ENCODE measurements around the gene RAB40AL. TPM values are rescaled to one million over a fixed set of nuclear protein-coding genes. Genes with fewer than 3 reads are reported as not detected.

RAB40AL gene
- total RNA-seq, 2 experiments from 2014 or later = not detected

DNA sequence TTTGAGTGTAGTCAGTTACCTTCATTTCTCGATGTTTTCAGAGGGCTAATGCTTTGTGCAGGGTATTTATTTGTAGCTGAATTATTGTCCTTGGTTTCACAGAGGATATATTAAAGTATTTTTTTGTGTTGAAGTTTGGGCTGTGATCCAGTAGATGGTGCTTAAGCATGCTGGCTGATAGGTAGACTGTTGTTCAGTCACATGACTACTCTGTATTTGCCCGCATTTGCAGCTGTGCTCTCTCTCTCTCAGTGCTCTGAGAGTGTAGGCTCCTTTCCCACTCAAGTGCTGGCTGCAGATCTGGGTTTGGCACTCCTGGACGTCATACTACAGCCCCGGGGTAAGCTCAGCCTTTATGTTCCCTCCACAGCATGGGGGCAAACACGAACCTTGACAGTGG lies 21.7 kb downstream of the RAB40AL start:
- no peak overlapping the region for H3K4me3 ChIP-seq (ENCODE audit: low read length)
- H3K9me3 ChIP-seq (ENCODE audit: control insufficient read depth in 1 of 2, insufficient read depth in 1 of 2, low read length in 2 of 2) = no peaks in the 10 kb centered on the region
- POLR2A ChIA-PET = no interaction called here
- no peaks in the 10 kb centered on the region for H3K36me3 ChIP-seq (ENCODE audit: insufficient read depth, low read length)
- no peak overlapping the region for H3K27ac Mint-ChIP-seq
- no peaks in the 10 kb centered on the region for H3K4me1 Mint-ChIP-seq (ENCODE audit: low read depth)
- H3K27me3 Mint-ChIP-seq = no peaks in the 10 kb centered on the region
- TF ChIP-seq, protein P1, sequence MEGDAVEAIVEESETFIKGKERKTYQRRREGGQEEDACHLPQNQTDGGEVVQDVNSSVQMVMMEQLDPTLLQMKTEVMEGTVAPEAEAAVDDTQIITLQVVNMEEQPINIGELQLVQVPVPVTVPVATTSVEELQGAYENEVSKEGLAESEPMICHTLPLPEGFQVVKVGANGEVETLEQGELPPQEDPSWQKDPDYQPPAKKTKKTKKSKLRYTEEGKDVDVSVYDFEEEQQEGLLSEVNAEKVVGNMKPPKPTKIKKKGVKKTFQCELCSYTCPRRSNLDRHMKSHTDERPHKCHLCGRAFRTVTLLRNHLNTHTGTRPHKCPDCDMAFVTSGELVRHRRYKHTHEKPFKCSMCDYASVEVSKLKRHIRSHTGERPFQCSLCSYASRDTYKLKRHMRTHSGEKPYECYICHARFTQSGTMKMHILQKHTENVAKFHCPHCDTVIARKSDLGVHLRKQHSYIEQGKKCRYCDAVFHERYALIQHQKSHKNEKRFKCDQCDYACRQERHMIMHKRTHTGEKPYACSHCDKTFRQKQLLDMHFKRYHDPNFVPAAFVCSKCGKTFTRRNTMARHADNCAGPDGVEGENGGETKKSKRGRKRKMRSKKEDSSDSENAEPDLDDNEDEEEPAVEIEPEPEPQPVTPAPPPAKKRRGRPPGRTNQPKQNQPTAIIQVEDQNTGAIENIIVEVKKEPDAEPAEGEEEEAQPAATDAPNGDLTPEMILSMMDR (IDR thresholded peaks at IDR 0.05) = no peak
- intact Hi-C loops (cut with DNase I, micrococcal nuclease) = no loop called here
- CTCF ChIA-PET = no interaction called here
- H3K4me3 Mint-ChIP-seq = no peak overlapping the region
- H3K27me3 ChIP-seq (ENCODE audit: control insufficient read depth in 1 of 2, insufficient read depth in 2 of 2, low read length in 2 of 2) = no peaks in the 10 kb centered on the region
- no peaks in the 10 kb centered on the region for H3K36me3 Mint-ChIP-seq (ENCODE audit: low read depth)
- no peak overlapping the region for H3K27ac ChIP-seq (ENCODE audit: low read depth in 1 of 2, low read length in 2 of 2)
- H3K4me1 ChIP-seq (ENCODE audit: insufficient read depth, low read length) = no peaks in the 10 kb centered on the region
- no peak for ATAC-seq (ENCODE audit: poor library complexity)
- H3K9me3 Mint-ChIP-seq = no peaks in the 10 kb centered on the region
- no peak for DNase-seq

DNA sequence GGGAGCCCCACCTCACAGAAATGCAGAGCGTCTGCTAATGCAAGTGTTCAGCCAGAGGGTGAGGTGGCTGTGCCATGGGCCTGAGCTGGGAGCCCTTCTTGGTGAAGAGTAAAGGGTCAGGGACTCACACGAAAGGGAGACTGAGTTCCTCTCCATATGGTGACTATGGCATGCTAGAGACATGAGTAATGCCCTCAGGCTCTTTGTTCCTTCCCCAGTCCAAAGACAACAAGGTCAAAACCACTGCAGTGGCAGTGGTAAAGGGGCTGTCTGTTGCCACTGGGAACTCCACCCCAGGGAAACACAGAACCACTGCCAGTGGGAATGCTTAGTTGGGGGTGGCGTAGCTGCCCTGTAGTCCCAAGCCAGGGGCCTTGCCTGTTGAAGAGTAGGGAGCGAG lies 22.4 kb downstream of the RAB40AL start:
- no peaks in the 10 kb centered on the region for H3K9me3 ChIP-seq (ENCODE audit: control insufficient read depth in 1 of 2, insufficient read depth in 1 of 2, low read length in 2 of 2)
- no peak overlapping the region for H3K4me3 ChIP-seq (ENCODE audit: low read length)
- no peak overlapping the region for H3K27ac Mint-ChIP-seq
- H3K36me3 ChIP-seq (ENCODE audit: insufficient read depth, low read length) = no peaks in the 10 kb centered on the region
- ChIA-PET POLR2A (no interaction called here), CTCF (no interaction called here)
- H3K4me1 ChIP-seq (ENCODE audit: insufficient read depth, low read length) = no peaks in the 10 kb centered on the region
- intact Hi-C loops (cut with DNase I, micrococcal nuclease) = no loop called here
- H3K27me3 ChIP-seq (ENCODE audit: control insufficient read depth in 1 of 2, insufficient read depth in 2 of 2, low read length in 2 of 2) = no peaks in the 10 kb centered on the region
- H3K4me3 Mint-ChIP-seq = no peak overlapping the region
- no peak for DNase-seq
- H3K4me1 Mint-ChIP-seq (ENCODE audit: low read depth) = no peaks in the 10 kb centered on the region
- H3K9me3 Mint-ChIP-seq = no peaks in the 10 kb centered on the region
- TF ChIP-seq, protein P1 (IDR thresholded peaks at IDR 0.05) = no peak
- H3K27ac ChIP-seq (ENCODE audit: low read depth in 1 of 2, low read length in 2 of 2) = no peak overlapping the region
- H3K36me3 Mint-ChIP-seq (ENCODE audit: low read depth) = no peaks in the 10 kb centered on the region
- no peak for ATAC-seq (ENCODE audit: poor library complexity)
- no peaks in the 10 kb centered on the region for H3K27me3 Mint-ChIP-seq

DNA sequence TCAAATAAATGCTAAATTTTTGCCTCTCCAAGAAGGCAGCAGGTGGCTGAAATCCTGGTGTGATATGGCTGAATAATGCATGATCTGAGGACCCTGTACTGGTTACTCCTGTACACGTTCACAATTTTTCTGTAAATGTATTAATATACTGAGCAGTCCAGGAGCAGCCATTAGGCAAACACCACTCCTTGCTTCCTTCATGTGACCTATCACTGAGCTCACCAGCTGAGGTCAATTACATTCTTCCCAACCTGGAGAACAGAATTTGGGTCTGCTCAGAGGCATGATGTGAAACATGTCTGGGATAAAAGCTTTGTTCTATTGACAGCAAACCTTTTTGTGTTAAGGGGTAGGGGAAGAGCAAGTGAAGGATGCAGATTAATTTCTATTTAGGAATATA lies 26.9 kb downstream of the RAB40AL start:
- ChIA-PET CTCF (no interaction called here), POLR2A (no interaction called here)
- H3K27ac ChIP-seq (ENCODE audit: low read depth in 1 of 2, low read length in 2 of 2) = no peak overlapping the region
- no peaks in the 10 kb centered on the region for H3K36me3 ChIP-seq (ENCODE audit: insufficient read depth, low read length)
- intact Hi-C loops (cut with DNase I, micrococcal nuclease) = no loop called here
- Mint-ChIP-seq H3K27me3 (no peaks in the 10 kb centered on the region), H3K36me3 (ENCODE audit: low read depth) (no peaks in the 10 kb centered on the region), H3K4me3 (no peak overlapping the region), H3K27ac (no peak overlapping the region), H3K4me1 (ENCODE audit: low read depth) (no peaks in the 10 kb centered on the region), H3K9me3 (no peaks in the 10 kb centered on the region)
- no peak overlapping the region for H3K4me3 ChIP-seq (ENCODE audit: low read length)
- TF ChIP-seq, protein P1 (IDR thresholded peaks at IDR 0.05) = no peak
- no peaks in the 10 kb centered on the region for H3K4me1 ChIP-seq (ENCODE audit: insufficient read depth, low read length)
- ATAC-seq (ENCODE audit: poor library complexity) (no peak), DNase-seq (no peak)
- H3K27me3 ChIP-seq (ENCODE audit: control insufficient read depth in 1 of 2, insufficient read depth in 2 of 2, low read length in 2 of 2) = no peaks in the 10 kb centered on the region
- H3K9me3 ChIP-seq (ENCODE audit: control insufficient read depth in 1 of 2, insufficient read depth in 1 of 2, low read length in 2 of 2) = peaks cover 5% of the 10 kb centered on the region in 2 experiments

Data from CD4-positive, alpha-beta T cell (primary cell).